HG03108 (cell line): ENCODE measurements around the gene COPB1.

Source experiments
- ATAC-seq: cut with Tn5 transposase; IDR thresholded peaks from one replicate; pipeline ENCODE4 v1.9.1; 2021; ENCODE audit warnings: moderate library complexity; ENCODE audit not compliant: unreplicated experiment

The COPB1 gene

DNA sequence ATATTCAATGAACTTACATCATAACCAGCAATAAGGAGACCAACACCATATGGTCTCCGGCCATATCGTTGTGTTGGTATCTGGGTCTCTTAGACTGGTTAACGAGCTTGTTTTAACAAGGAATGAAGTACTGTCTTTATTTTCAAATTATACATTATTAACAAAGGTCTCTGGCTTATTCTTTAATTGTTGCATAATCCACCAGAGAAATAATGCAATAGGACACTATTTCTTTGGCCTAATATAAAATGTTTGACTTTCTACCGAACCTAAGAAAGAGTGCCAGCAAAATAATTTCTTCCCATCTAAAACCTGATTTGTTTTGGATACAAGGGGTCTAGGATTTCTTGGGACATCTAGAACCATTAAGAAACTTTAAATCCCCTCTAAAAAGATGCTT, 14.2 kb upstream of the COPB1 start:
- no peak for ATAC-seq

DNA sequence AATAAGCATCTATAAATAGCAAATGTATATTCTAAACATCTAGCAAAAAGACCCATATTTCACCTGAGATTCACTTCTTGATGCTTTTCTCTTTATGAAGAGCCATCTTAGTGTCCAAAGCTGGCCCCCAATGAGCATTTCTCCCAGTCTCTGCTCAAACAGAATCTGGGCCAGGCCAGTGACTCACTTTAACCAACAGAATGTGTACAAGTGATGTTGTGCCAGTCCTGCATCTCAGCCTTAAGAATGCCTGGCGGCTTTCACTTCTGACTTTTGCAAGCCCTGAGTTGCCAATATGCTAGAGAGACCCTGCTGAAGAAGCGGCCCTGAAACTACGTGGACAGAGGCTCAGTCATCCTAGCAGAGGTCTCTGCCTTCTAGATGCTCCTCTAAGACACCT, 6.9 kb upstream of the COPB1 start:
- no peak for ATAC-seq

DNA sequence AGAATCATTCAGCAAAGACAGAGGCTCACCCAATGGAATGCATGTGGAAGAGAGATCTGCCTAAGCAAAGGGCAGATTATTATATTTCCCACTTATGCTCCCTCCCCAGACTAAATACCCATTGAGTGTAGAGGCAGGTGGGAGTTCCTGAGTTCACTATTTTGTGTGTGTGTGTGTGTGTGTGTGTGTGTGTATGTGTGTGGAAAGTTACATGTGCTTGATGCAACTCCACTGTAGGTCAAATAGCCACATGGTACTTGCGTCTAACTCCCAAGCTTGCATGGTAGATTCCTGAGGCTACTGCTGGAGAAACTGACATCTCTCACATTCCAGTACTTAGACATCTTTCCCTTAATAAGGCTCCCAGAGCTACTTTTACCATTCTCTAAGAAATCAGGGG, 3.4 kb upstream of the COPB1 start:
- no peak for ATAC-seq

DNA sequence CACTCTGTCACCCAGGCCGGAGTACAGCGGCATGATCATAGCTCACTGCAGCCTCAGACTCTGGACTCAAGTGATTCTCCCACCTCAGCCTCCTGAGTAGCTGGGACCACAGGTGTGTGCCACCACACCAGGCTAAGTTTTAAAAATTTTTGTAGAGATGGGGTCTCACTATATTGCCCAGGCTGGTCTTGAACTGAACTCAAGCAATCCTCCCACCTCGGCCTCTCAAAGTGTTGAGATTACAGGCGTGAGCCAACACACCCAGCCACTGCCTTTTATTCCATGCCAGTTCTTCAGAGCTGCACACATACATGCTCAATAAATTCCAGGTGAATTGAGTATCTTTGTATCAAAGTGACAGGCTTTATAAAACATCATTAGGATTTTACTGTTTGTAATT, 2.4 kb upstream of the COPB1 start:
- ATAC-seq: no peak

DNA sequence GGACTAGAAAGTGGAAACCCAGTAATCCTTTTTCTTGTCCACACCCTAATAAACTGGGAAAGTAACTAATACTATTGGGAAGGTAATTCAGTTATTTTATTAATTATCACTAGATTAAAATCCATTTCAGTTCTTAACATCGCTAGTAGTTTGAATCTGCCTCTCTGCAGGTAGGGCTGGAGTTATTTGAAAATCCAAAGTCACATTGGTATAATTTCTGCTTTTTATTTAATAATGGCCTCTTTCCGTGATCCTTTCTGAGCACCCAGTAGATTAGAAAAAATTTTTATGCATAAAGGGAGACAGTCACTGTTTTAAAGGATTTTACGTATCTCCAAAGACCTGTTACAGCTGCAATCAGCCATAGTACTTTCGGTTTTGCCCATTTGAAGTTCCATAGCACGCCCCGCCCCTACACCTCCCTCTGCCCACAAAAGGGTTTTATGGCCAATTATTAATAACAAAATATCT, 605 bp upstream of the COPB1 start:
- peak; percentile 46 for ATAC-seq

DNA sequence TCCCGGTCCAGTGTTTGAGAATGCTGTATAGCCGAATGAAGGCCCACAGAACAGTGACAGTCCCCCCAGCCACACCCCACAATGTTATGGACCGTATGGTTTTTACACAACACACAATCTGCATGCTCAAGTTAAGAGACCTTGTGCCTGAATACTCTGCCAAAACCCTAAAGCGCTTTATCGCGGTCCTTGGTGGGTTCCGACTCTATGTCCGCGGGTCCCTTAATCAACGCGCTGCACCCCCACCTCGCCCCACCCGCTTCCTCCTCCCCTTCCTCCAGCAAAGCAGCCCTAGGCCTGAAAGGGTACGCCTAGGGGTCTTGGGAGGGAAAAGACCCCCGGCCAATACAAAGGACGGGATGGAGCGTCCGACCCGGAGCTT, 442 bp downstream of the COPB1 start:
- no peak for ATAC-seq

DNA sequence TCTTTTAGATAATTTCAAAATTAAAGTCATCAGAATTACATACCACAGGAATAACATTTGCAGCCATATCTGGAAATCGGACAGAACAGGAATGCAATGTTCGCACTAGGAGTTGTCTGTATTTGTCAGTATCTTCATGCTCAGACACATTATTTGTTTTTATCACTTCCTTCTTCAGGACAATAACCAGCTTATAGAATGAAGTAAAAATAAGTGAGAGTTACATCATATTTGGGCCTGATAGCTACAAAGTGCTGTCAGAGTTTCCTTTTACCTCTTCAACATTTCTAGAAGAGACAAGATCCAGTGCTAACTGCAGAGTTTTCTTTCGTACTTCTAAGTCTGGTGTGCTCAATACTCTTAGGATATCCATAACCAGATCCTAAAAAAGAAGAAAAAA, 18.9 kb downstream of the COPB1 start:
- ATAC-seq: no peak

DNA sequence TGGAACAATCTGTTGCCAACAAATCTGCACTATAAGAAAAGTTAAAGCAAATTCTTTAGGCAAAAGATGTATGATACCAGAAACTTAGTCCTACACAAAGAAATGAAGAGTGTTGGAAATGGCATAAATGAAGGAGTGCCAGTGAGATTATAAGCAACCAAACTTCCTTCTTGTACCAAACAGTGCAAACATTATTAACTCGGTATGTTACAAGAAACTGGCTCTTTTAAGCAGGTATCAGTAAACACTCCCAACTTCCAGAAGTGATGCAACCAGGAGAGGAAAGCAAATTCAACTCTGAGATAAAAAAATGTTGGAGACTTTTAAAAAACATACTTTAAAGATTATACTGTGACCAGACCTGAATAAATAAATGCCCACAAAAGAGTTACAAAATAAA, 28.5 kb downstream of the COPB1 start:
- ATAC-seq: no peak

DNA sequence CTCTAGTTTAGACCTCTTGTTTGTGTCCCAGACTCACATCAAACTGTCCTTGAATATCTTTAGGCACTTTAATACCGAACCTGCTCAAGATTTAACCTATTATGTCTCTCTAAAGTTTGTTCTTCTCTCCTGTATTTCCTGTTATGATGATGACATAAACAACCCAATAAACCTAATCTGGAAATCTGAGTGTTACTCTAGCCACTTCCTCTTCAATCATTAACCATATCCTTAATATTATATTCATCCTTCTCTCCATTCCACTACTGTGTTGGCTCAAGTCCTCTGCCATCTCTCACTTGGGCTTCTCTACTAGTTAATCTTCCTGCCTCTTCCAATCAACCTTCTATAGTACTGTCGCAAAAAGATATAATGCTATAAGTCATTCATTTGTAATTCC, 36.0 kb downstream of the COPB1 start:
- ATAC-seq: no peak

DNA sequence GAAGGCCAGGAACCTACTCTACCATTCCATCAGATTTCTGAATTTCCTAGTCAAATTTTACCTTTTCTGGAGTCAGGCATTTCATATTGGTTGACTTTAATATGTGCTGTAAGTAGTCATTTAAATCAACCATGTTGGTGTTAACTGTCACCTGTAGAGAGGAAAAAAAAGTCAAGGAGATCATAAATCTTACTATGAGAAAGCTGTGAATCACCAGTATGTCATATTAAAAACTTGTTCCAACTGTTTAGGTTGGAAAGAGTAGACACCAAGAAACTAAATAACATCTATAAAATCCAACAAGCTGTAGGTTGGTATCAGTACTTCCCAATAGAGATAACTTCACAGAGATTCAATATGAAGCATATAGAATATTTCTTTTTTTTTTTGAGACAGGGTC, 39.5 kb downstream of the COPB1 start:
- ATAC-seq: no peak

DNA sequence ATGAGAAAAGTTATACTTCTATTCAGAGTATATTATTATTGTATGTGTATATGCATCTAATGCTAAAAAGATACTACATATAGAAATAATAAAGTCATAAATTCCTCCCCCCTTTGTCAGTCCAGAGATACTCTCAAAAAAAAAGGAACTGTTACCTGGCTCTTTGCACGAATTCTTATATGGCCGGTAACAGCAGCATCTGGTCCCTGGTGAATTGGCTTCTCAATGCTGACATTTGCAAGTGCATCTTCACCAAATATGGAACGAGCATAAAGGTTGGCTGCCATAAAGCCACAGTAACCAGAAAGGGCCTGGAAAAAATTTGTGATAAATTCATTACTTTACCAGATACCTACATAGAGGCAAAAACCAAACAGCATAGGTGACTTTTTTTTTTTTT, 41.2 kb downstream of the COPB1 start:
- ATAC-seq: no peak

DNA sequence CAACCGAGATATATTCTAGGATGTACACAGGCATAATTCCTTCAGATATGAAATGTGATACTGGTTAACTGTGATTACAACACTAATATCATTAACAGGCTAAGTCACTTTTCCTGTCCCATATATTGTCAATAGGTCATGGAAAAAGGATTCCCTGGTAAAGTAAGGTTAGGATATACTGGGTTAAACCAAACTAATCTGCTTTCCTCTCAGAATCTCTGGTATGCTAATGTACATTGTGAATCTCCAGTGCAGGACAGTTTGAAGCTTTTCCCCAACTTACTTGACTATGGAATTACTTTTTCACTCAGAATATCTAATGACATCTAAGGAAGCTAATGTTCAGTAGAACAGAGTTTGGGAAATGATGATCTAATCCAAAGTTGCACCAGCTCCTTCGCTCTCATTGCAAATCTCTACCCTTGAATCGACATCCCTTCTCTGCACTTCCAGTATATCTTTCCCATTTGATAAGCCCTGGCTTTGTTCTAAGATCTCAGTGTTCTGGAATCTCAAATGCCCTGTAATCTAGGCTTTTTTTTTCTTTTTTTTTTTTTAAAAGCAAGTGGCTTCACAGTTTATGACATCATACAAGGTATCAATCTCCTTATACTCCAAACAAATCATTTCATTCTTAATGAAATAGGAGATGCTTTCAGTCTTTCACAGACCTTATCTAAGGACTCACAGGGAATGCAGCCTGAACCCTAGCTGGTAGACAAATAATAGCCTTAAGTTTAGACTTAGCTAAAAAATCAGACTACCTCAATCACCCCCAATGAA, 43.8 kb downstream of the COPB1 start:
- no peak for ATAC-seq

DNA sequence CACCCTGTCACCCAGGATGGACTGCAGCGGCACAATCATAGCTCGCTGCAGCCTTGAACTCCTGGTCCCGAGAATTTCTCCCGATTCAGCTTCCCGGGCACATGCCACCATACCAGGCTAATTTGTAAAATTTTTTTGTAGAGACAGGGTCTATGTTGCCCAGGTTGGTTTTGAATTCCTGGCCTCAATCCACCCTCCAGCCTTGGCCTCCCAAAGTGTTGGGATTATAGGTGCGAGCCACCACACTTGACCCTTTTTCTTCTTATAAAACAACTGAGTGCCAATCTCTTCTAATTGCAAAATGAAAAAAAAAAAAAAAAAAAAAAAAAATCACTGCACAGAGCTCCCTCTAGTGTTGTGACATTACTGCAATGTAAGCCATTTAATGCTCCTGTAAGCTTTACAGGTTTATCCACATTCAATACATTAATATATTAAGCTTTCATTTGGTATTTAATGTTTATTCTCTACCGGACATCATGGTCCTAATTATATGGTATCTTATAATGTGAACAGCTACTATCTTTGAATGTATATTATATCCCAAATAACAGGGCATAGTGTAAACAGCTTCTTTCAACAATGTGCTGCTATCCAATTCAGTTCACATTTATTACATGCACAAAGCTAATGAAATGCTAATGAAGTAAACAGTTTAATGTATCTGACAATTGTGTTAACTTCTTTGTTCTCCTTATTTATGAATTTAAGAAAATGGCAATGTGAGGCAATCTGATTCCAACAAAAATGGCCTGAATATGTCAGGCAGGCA, 44.6 kb downstream of the COPB1 start:
- ATAC-seq: no peak

DNA sequence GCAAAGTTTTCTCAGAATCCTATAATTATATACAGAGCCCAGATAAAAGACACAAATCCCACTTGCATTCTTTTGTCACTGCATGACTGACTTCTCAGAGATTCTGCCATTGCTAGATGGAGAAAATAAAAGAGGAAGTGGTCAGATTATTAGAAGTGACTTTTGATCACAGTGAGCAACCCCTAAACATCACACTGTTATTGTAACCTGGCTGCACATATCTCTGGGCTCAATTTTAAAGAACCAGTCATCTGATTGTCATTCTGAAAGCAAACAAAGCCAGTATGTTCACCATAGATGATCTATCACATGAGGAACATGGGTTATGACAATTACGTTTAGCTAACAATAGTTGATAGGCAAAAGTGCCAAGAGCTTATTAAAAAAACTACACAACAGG, 47.8 kb downstream of the COPB1 start:
- no peak for ATAC-seq

DNA sequence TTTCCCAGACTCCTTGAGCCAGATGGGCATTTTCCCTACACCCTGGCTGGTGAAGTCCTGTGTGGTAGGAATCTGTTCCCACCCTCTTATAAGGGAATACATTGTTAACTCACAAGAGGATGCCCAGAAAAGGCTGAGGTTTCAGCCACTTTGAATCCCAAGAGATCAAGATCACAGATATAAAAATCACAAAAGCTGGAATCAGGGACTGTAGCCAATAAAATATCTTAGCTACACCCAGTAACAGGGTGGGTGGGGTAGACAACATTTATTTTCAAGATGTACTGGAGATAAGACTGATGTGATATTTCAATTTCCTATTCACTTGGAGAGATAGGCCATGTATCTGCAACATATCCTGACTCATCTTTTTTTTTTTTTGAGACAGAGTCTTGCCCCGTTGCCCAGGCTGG, 50.3 kb downstream of the COPB1 start:
- no peak for ATAC-seq

DNA sequence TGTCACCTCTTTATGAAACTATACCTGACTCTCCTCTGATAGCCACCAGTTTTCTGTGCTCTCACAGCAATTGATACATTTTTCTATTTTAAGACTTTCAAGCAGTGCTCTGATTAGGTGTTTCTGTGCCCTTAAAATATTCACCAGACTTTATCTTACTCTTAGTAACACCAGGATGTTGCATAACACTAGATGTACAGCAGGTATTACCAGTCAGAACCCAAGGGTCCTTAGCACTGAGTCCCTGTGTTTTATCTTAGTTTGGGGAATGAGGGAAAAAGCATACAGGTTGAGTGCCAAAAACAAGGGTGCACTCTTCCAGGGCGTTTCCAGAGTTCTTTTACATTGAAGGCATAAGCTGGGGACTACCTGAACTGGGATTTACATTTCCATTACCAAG, 51.4 kb downstream of the COPB1 start:
- ATAC-seq: no peak

DNA sequence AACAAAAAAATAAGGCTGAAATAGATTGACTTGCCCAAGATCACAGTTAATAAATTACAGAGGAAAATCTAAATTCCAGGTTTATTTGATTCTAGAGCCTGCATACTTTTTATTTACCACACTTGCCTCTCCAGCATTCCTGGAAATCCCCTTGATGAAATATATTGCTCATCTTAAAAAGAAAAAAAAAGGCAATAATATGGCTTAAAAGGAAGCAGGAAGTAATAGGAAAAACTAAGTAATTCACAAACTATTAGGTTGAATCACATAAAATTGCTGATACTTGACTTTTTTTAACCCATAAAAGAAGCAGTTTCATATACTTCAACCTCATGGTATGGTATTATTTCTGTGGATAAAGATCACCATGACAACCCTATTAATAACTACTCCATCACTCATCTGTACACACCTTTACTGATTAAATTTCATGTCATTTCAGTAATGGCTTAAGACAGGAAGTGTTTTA, 52.9 kb downstream of the COPB1 start:
- ATAC-seq: no peak

DNA sequence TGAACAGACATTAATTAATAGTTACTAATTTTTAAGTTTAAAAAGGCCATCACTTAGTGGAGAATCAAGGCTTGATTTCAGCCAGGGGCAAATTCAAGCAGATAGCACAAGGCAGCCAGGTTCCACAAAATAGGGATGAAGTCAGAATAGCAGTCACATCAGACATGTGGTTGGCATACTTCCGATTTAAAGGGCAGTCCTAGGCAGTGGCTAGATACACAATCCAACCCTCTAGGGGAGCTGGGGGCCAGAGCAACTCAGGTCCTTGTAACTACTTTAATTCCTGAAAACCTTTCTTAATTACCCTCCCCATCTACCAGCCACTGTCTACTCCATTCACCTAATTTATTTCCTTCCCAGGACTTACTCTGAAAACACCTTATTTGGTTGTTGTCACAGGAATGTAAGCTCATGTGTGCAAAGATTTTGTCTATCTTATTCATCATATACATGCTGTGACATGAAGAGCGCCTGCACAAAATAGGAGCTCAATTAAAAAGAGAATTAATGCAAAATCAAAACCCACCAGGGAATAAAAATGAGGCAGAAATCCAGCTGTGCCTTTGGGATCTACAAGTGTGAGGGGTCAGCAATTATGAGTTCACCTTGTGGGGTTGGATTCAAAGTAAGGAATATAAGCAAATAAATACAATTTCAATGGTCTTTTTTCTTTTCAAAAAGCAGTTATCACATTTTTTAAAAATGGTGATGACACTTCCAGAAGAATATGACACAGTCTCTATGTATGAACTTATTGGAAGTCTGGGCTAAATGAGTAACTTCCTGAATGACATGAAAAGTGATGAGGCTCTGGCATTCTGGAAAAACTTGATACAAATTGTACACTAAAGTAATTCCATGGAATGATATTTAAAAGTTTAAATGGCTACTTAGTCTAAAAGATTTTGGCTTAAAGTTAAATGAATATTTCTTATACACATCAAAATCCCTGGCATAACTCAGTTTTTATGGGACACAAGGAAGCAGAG, 53.8 kb downstream of the COPB1 start:
- ATAC-seq: no peak

DNA sequence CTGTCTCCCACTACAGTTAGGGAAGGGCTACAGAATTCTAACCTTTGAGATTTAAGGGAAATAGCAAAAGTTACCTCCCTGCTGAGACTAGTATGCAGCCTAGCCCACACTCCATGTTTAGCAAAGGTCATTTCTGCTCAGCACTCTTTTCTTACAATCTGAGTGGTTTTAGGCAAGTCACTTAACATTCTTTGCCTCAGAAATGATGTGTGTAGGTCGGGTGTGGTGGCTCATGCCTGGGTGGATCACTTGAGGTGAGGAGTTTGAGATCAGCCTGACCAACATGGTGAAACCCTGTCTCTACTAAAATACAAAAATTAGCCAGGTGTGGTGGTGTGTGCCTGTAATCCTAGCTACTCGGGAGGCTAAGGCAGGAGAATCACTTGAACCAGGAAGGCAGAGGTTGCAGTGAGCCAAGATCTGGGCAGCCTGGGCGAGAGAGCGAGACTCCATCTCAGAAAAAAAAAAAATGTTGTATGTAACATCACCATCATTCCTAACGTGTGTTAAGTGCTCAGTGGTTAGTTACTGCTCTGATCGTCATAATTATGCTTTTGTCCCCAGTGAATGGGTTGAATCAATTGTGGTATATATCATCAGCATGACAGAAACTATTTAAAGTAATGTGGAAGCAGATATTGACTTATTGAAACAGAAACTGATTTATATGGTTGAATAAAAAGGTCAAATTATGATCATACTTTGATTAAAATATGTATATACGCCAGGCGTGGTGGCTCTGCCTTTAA, 55.0 kb downstream of the COPB1 start:
- no peak for ATAC-seq

DNA sequence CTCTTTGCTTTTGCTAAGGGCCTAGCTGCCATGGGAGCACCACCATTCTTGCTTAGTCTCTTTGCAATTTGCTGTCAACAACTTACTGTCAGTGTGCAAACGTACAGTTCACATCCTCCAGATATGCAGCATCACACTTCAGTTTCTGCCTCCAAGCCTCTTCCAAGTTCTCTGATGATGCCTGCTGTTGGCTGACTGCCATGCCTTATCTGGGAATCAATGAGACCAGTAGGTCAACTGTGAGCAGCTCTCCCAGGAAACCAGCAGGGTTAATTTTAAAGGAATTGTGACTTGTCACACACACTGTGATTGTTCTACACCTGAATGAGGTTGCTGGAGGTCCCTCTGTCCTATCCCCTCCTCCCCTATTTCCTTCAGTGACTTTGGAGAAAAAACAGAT, 56.0 kb downstream of the COPB1 start:
- ATAC-seq: no peak
